ENCODE data around the gene ARHGAP28.

The ARHGAP28 gene

GRCh38 chr18:6865251-6865650, 135.7 kb downstream of the ARHGAP28 start:
- Histone ChIP-seq H3K27ac (ENCODE audit: low read depth, low read length) (no peak overlapping the region), H3K27me3 (ENCODE audit: insufficient read depth, low read length) (no peaks in the 10 kb centered on the region), H3K4me3 (ENCODE audit: low read depth, low read length) (no peak overlapping the region), H3K36me3 (ENCODE audit: insufficient read depth, low read length) (no peaks in the 10 kb centered on the region), H3K4me1 (ENCODE audit: control insufficient read depth, insufficient read depth, low read length, unreplicated experiment) (no peaks in the 10 kb centered on the region), H2AFZ (ENCODE audit: low read length, unreplicated experiment) (no peak overlapping the region), H3K79me2 (ENCODE audit: control insufficient read depth, insufficient read depth, low read length, unreplicated experiment) (no peaks in the 10 kb centered on the region)

- H2AFZ ChIP-seq (ENCODE audit: low read length, unreplicated experiment), result no peak overlapping the region
- no peaks in the 10 kb centered on the region for H3K4me1 ChIP-seq (ENCODE audit: control insufficient read depth, insufficient read depth, low read length, unreplicated experiment)
- H3K36me3 ChIP-seq (ENCODE audit: insufficient read depth, low read length), result no peaks in the 10 kb centered on the region
- no peak overlapping the region for H3K27ac ChIP-seq (ENCODE audit: low read depth, low read length)
- H3K79me2 ChIP-seq (ENCODE audit: control insufficient read depth, insufficient read depth, low read length, unreplicated experiment), result no peaks in the 10 kb centered on the region
- no peaks in the 10 kb centered on the region for H3K27me3 ChIP-seq (ENCODE audit: insufficient read depth, low read length)
- no peak overlapping the region for H3K4me3 ChIP-seq (ENCODE audit: low read depth, low read length)
These were observed 137.1 kb downstream of the ARHGAP28 start for GRCh38 chr18:6866552-6867085.

- Histone ChIP-seq H3K36me3 (ENCODE audit: insufficient read depth, low read length) (no peaks in the 10 kb centered on the region), H3K4me1 (ENCODE audit: control insufficient read depth, insufficient read depth, low read length, unreplicated experiment) (no peaks in the 10 kb centered on the region), H2AFZ (ENCODE audit: low read length, unreplicated experiment) (no peak overlapping the region), H3K27me3 (ENCODE audit: insufficient read depth, low read length) (no peaks in the 10 kb centered on the region), H3K79me2 (ENCODE audit: control insufficient read depth, insufficient read depth, low read length, unreplicated experiment) (no peaks in the 10 kb centered on the region), H3K27ac (ENCODE audit: low read depth, low read length) (no peak overlapping the region), H3K4me3 (ENCODE audit: low read depth, low read length) (no peak overlapping the region)
These were observed 138.5 kb downstream of the ARHGAP28 start for GRCh38 chr18:6868033-6868432.

- Histone ChIP-seq H2AFZ (ENCODE audit: low read length, unreplicated experiment) (no peak overlapping the region), H3K79me2 (ENCODE audit: control insufficient read depth, insufficient read depth, low read length, unreplicated experiment) (no peaks in the 10 kb centered on the region), H3K36me3 (ENCODE audit: insufficient read depth, low read length) (no peaks in the 10 kb centered on the region), H3K4me1 (ENCODE audit: control insufficient read depth, insufficient read depth, low read length, unreplicated experiment) (no peaks in the 10 kb centered on the region), H3K27ac (ENCODE audit: low read depth, low read length) (no peak overlapping the region), H3K4me3 (ENCODE audit: low read depth, low read length) (no peak overlapping the region), H3K27me3 (ENCODE audit: insufficient read depth, low read length) (peaks cover 9% of the 10 kb centered on the region; the same call in 1 of the 2 replicates)
These were observed 142.1 kb downstream of the ARHGAP28 start for GRCh38 chr18:6871566-6871965.

- Histone ChIP-seq H3K27me3 (ENCODE audit: insufficient read depth, low read length) (peaks cover 13% of the 10 kb centered on the region; the same call in 1 of the 2 replicates), H3K79me2 (ENCODE audit: control insufficient read depth, insufficient read depth, low read length, unreplicated experiment) (no peaks in the 10 kb centered on the region), H3K4me3 (ENCODE audit: low read depth, low read length) (no peak overlapping the region), H3K36me3 (ENCODE audit: insufficient read depth, low read length) (no peaks in the 10 kb centered on the region), H3K27ac (ENCODE audit: low read depth, low read length) (no peak overlapping the region), H3K4me1 (ENCODE audit: control insufficient read depth, insufficient read depth, low read length, unreplicated experiment) (no peaks in the 10 kb centered on the region), H2AFZ (ENCODE audit: low read length, unreplicated experiment) (no peak overlapping the region)
These were observed 143.7 kb downstream of the ARHGAP28 start for GRCh38 chr18:6873040-6873751.

GRCh38 chr18:6874315-6874714, 144.8 kb downstream of the ARHGAP28 start:
- no peaks in the 10 kb centered on the region for H3K4me1 ChIP-seq (ENCODE audit: control insufficient read depth, insufficient read depth, low read length, unreplicated experiment)

GRCh38 chr18:6875749-6876148, 146.2 kb downstream of the ARHGAP28 start:
- Histone ChIP-seq H3K4me1 (ENCODE audit: control insufficient read depth, insufficient read depth, low read length, unreplicated experiment) (no peaks in the 10 kb centered on the region), H2AFZ (ENCODE audit: low read length, unreplicated experiment) (no peak overlapping the region), H3K27me3 (ENCODE audit: insufficient read depth, low read length) (peaks cover 15% of the 10 kb centered on the region; the same call in 1 of the 2 replicates), H3K79me2 (ENCODE audit: control insufficient read depth, insufficient read depth, low read length, unreplicated experiment) (no peaks in the 10 kb centered on the region), H3K4me3 (ENCODE audit: low read depth, low read length) (no peak overlapping the region), H3K36me3 (ENCODE audit: insufficient read depth, low read length) (no peaks in the 10 kb centered on the region), H3K27ac (ENCODE audit: low read depth, low read length) (no peak overlapping the region)

More at GRCh38 chr18:6874315-6874714, 144.8 kb downstream of the ARHGAP28 start:
- Histone ChIP-seq H3K36me3 (ENCODE audit: insufficient read depth, low read length) (no peaks in the 10 kb centered on the region), H3K4me3 (ENCODE audit: low read depth, low read length) (no peak overlapping the region), H2AFZ (ENCODE audit: low read length, unreplicated experiment) (no peak overlapping the region), H3K27me3 (ENCODE audit: insufficient read depth, low read length) (peaks cover 13% of the 10 kb centered on the region; the same call in 1 of the 2 replicates), H3K79me2 (ENCODE audit: control insufficient read depth, insufficient read depth, low read length, unreplicated experiment) (no peaks in the 10 kb centered on the region), H3K27ac (ENCODE audit: low read depth, low read length) (no peak overlapping the region)

- Histone ChIP-seq H3K36me3 (ENCODE audit: insufficient read depth, low read length) (no peaks in the 10 kb centered on the region), H3K4me3 (ENCODE audit: low read depth, low read length) (no peak overlapping the region), H3K27me3 (ENCODE audit: insufficient read depth, low read length) (peaks cover 21% of the 10 kb centered on the region; the same call in 1 of the 2 replicates), H2AFZ (ENCODE audit: low read length, unreplicated experiment) (no peak overlapping the region), H3K4me1 (ENCODE audit: control insufficient read depth, insufficient read depth, low read length, unreplicated experiment) (no peaks in the 10 kb centered on the region), H3K27ac (ENCODE audit: low read depth, low read length) (no peak overlapping the region), H3K79me2 (ENCODE audit: control insufficient read depth, insufficient read depth, low read length, unreplicated experiment) (no peaks in the 10 kb centered on the region)
These were observed 147.1 kb downstream of the ARHGAP28 start for GRCh38 chr18:6876641-6877041.

GRCh38 chr18:6877288-6877687, 147.8 kb downstream of the ARHGAP28 start:
- no peaks in the 10 kb centered on the region for H3K4me1 ChIP-seq (ENCODE audit: control insufficient read depth, insufficient read depth, low read length, unreplicated experiment)
- no peak overlapping the region for H3K4me3 ChIP-seq (ENCODE audit: low read depth, low read length)
- H3K36me3 ChIP-seq (ENCODE audit: insufficient read depth, low read length), result no peaks in the 10 kb centered on the region
- peaks cover 21% of the 10 kb centered on the region; the same call in 1 of the 2 replicates for H3K27me3 ChIP-seq (ENCODE audit: insufficient read depth, low read length)
- no peak overlapping the region for H3K27ac ChIP-seq (ENCODE audit: low read depth, low read length)
- H2AFZ ChIP-seq (ENCODE audit: low read length, unreplicated experiment), result no peak overlapping the region
- H3K79me2 ChIP-seq (ENCODE audit: control insufficient read depth, insufficient read depth, low read length, unreplicated experiment), result no peaks in the 10 kb centered on the region

GRCh38 chr18:6878556-6879297, 149.2 kb downstream of the ARHGAP28 start:
- no peak overlapping the region for H3K4me3 ChIP-seq (ENCODE audit: low read depth, low read length)
- no peak overlapping the region for H2AFZ ChIP-seq (ENCODE audit: low read length, unreplicated experiment)
- H3K36me3 ChIP-seq (ENCODE audit: insufficient read depth, low read length), result no peaks in the 10 kb centered on the region
- H3K79me2 ChIP-seq (ENCODE audit: control insufficient read depth, insufficient read depth, low read length, unreplicated experiment), result no peaks in the 10 kb centered on the region
- H3K4me1 ChIP-seq (ENCODE audit: control insufficient read depth, insufficient read depth, low read length, unreplicated experiment), result no peaks in the 10 kb centered on the region
- no peak overlapping the region for H3K27ac ChIP-seq (ENCODE audit: low read depth, low read length)
- peaks cover 21% of the 10 kb centered on the region; the same call in 1 of the 2 replicates for H3K27me3 ChIP-seq (ENCODE audit: insufficient read depth, low read length)
